GM12878 (cell line): ENCODE measurements around the gene TRIM63. TPM values are rescaled to one million over a fixed set of nuclear protein-coding genes. Genes with fewer than 3 reads are reported as not detected.

Source experiments
- ATAC-seq: fragments of 200-7000 bp; cut with Tn5 transposase; 3 replicates; pipeline ENCODE4 v1.9.1; 2020; ENCODE audit warnings: mild to moderate bottlenecking, moderate library complexity
- BruUV-seq: library from RNA; stranded (reverse); fragments of 400-500 nt; replicated peaks from 2 replicates; lab custom pipeline; 2021; lab: Mats Ljungman, UMichigan
- CTCF ChIA-PET: fragments of 300-600 bp; sonication (Branson Sonifier 250); formaldehyde crosslinking; extraction: SDS; loops from one replicate; lab custom pipeline; 2021; ENCODE audit warnings: inconsistent platforms; lab: Yijun Ruan, JAX
- POLR2A ChIA-PET: fragments of 350-600 bp; formaldehyde crosslinking; extraction: SDS; loops from one replicate; lab custom pipeline; 2021; ENCODE audit warnings: inconsistent platforms; lab: Charles Lee
- RAD21 ChIA-PET: fragments of 300-600 bp; sonication (Branson Sonifier 250); formaldehyde crosslinking; loops from one replicate; lab custom pipeline; 2023; ENCODE audit warnings: antibody characterized with exemption; ENCODE audit not compliant: unreplicated experiment; lab: Charles Lee
- SMC1A ChIA-PET: fragments of 300-600 bp; sonication (Branson Sonifier 250); formaldehyde crosslinking; loops from one replicate; lab custom pipeline; 2023; ENCODE audit not compliant: unreplicated experiment, uncharacterized antibody; lab: Charles Lee
- DNase-seq: peaks from one replicate; pipeline ENCODE4 v3.0.0-alpha.2; 2011; ENCODE audit warnings: low read depth, low spot score
- FAIRE-seq: peaks from 3 replicates; lab custom pipeline; 2011; peaks lifted over from hg19 to GRCh38; lab: Jason Lieb, UNC
- H2AFZ ChIP-seq: 2 replicates; pipeline ENCODE4 v1.6.0; 2011; ENCODE audit warnings: low read depth, low read length, control low read depth; ENCODE audit not compliant: control insufficient read depth
- H3K27ac ChIP-seq: 2 replicates; pipeline ENCODE4 v1.5.1; 2011; ENCODE audit warnings: control low read depth; ENCODE audit not compliant: control insufficient read depth, insufficient read depth
- H3K27me3 ChIP-seq, 2 experiments: replicated peaks in 1 of 2; 2 replicates each; pipeline versions ENCODE4 v1.6.0 to v1.6.1; 2011; ENCODE audit warnings: low read length in 1 of 2; ENCODE audit not compliant: control insufficient read depth in 2 of 2, insufficient read depth in 2 of 2
- H3K36me3 ChIP-seq, 2 experiments: 2 replicates each; pipeline ENCODE4 v1.5.1; 2011; ENCODE audit warnings: low read length in 1 of 2; ENCODE audit not compliant: control insufficient read depth in 2 of 2, insufficient read depth in 2 of 2
- H3K4me1 ChIP-seq: 2 replicates; pipeline ENCODE4 v1.6.1; 2011; ENCODE audit warnings: mild to moderate bottlenecking, low read length, moderate library complexity, mixed read lengths; ENCODE audit not compliant: control insufficient read depth, insufficient read depth
- H3K4me2 ChIP-seq: 2 replicates; pipeline ENCODE4 v1.6.0; 2011; ENCODE audit warnings: control low read depth; ENCODE audit not compliant: control insufficient read depth, insufficient read depth
- H3K4me3 ChIP-seq: fragments of 200-600 bp; sonication (generic); 2 replicates; pipeline ENCODE4 v1.5.1; 2016
- H3K79me2 ChIP-seq: 2 replicates; pipeline ENCODE4 v1.6.0; 2011; ENCODE audit warnings: low read length; ENCODE audit not compliant: control insufficient read depth, insufficient read depth
- H3K9ac ChIP-seq: 2 replicates; pipeline ENCODE4 v1.8.0; 2011; ENCODE audit warnings: low read length, control low read depth, mixed read lengths; ENCODE audit not compliant: control insufficient read depth, insufficient read depth
- H3K9me3 ChIP-seq: replicated peaks from 3 replicates; pipeline ENCODE4 v1.5.1; 2011; ENCODE audit warnings: mild to moderate bottlenecking, low read length; ENCODE audit not compliant: control insufficient read depth, insufficient read depth
- H4K20me1 ChIP-seq: 2 replicates; pipeline ENCODE4 v1.6.0; 2011; ENCODE audit not compliant: control insufficient read depth, insufficient read depth
- CEBPZ ChIP-seq: fragments of 150-350 bp; IDR thresholded peaks from 2 replicates; pipeline ENCODE4 v1.6.1; 2016; ENCODE audit warnings: low read depth, low read length
- MEF2B ChIP-seq: fragments of 450-650 bp; IDR thresholded peaks from 2 replicates; pipeline ENCODE4 v1.6.1; 2018; ENCODE audit warnings: mild to moderate bottlenecking, moderate library complexity; ENCODE audit not compliant: partially characterized antibody, poor library complexity, severe bottlenecking
- PRDM15 ChIP-seq: fragments of 450-650 bp; formaldehyde crosslinking; IDR thresholded peaks from 2 replicates; pipeline ENCODE4 v1.4.0; 2020; ENCODE audit warnings: mild to moderate bottlenecking, moderate library complexity
- SPI1 ChIP-seq: IDR thresholded peaks from 2 replicates; pipeline ENCODE4 v1.6.1; 2011; ENCODE audit warnings: low read depth, mild to moderate bottlenecking, low read length, moderate library complexity, borderline replicate concordance; ENCODE audit not compliant: insufficient read depth
- WGBS: methylation state at CpG from one replicate; pipeline ENCODE4 v1.1.6; 2016; ENCODE audit warnings: low lambda C conversion rate; ENCODE audit not compliant: insufficient replicate concordance, insufficient coverage; ENCODE audit errors: missing lambda C conversion rate; 5-methylcytosine and 5-hydroxymethylcytosine counted together
- in situ Hi-C: fragments of 300-500 bp; cut with MboI; formaldehyde crosslinking; loops from 9 replicates; pipeline ENCODE4 v1.14.3; 2018; ENCODE audit warnings: mixed read lengths
- intact Hi-C: fragments of 100-400 bp; cut with micrococcal nuclease; formaldehyde crosslinking; loops from one replicate; pipeline ENCODE4 v1.14.2; 2022; ENCODE audit not compliant: unreplicated experiment
- polyA plus RNA-seq, 11 experiments: library from polyadenylated mRNA; depleted of rRNA in 4 of 11; unstranded in 6 of 11; stranded (reverse) in 5 of 11; fragments of >200 nt; fragmentation: Nextera tagmentation in 4 of 11; fragmentation: Illumina TruSeq in 1 of 11; extraction: Ambion mirVana in 4 of 11; extraction: Trizol in 1 of 11; gene quantifications; 1 replicate in 1 of 11; 2 replicates in 10 of 11; pipeline versions ENCODE4 v1.2.1 to v1.2.3, GENCODE V29; 2011 to 2016; ENCODE audit warnings: inconsistent platforms in 2 of 11, missing spikeins in 2 of 11, low read depth in 1 of 11
- total RNA-seq, 4 experiments: library from RNA; depleted of rRNA in 3 of 4; stranded (reverse); fragments of >200 nt in 3 of 4; fragmentation: Illumina TruSeq in 1 of 4; extraction: Trizol in 1 of 4; gene quantifications; 2 replicates each; pipeline versions ENCODE4 v1.2.1 to v1.2.3, GENCODE V29; 2013 to 2021

TRIM63 gene
- total and polyA plus RNA-seq, 10 of the 15 experiments (the other 5 are each of a cell fraction or from before 2014, with no cell fraction given), result not detected

DNA sequence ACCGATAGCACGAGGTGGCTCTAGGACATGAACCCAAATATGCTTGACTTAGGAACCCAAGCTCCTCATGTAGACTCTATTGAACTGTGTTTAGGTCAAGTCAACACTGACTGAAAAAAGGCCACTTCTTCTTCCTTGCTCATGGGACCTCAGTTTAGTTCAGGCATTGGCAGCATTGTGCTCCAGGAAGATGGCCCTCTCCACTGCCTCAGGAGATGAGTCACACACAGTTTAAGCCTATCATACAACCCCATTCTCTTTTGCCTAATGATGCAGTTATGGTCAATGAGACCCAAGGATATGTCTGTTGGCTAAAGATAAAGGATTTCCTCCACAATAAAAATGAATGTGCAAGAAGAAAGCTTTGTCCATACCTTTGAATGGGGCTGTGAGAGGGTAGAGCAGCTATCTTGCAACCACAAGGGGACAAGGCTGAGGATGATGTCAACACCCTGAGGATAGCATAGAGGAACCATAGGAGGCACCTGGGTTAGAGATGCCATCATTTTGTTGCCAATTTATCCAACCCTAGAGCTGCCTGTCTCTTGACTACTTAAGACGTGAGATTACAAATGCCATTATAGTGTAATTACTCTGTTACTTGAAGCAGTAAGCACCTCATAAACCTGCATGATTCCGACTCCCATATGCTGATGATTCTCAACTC, 3.0 kb upstream of the TRIM63 start (continued):
- TF ChIP-seq PRDM15 (CRISPR knock-in tag) (no peak), SPI1 (no peak), CEBPZ (no peak)

DNA sequence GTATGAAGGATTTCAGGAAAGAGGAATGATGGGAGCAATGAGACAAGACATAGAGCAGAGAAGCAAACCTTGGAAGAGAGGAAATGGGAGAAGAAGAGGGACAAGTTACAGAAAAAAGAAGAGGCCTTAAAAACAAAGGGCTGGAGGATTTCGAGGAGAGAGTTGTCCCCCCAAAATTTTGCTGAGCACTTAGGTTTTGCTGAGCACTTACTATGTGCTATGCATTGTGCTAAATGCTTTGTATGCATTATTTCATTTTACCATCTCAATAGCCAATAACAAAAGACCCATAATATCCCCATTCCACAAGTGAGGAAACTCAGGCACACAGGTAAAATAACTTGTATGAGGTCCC, 2.5 kb upstream of the TRIM63 start:
- Histone ChIP-seq H3K36me3 (no peaks in the 10 kb centered on the region), H3K4me1 (no peaks in the 10 kb centered on the region), H3K9ac (no peak overlapping the region), H3K4me2 (no peak overlapping the region), H3K27me3 (peaks cover 0 to 7% of the 10 kb centered on the region in 2 experiments; a peak in 2 of 4 replicates), H3K27ac (no peak overlapping the region), H2AFZ (no peak overlapping the region), H3K9me3 (no peaks in the 10 kb centered on the region), H3K4me3 (no peak overlapping the region), H4K20me1 (no peaks in the 10 kb centered on the region; the same call in 1 of the 2 replicates), H3K79me2 (no peaks in the 10 kb centered on the region)
- no peak for ATAC-seq
- ChIA-PET CTCF (no interaction called here), SMC1A (no interaction called here), RAD21 (no interaction called here), POLR2A (no interaction called here)
- BruUV-seq, result no TSS peak
- intact Hi-C loops (no loop called here), in situ Hi-C loops (no loop called here)
- no peak for DNase-seq
- TF ChIP-seq MEF2B, result no peak
- FAIRE-seq, result no peak
- 0% methylated on average over 1 of the region's 1 CpG for WGBS
